Kidney epithelial cell (primary cell): ENCODE measurements around the gene VAV2. TPM values are rescaled to one million over a fixed set of nuclear protein-coding genes. Genes with fewer than 3 reads are reported as not detected.

Source experiments
- DNase-seq: peaks from one replicate; pipeline ENCODE4 v3.0.0-alpha.2; 2010; ENCODE audit warnings: low read depth
- H3K27me3 ChIP-seq: 2 replicates; pipeline ENCODE4 v1.6.0; 2011; ENCODE audit warnings: low read length; ENCODE audit not compliant: control insufficient read depth, insufficient read depth
- H3K36me3 ChIP-seq: 2 replicates; pipeline ENCODE4 v1.5.1; 2011; ENCODE audit warnings: low read length; ENCODE audit not compliant: control insufficient read depth, insufficient read depth
- H3K4me3 ChIP-seq: 2 replicates; pipeline ENCODE4 v1.5.1; 2011; ENCODE audit warnings: low read depth, mild to moderate bottlenecking, control low read depth, low read length
- CTCF ChIP-seq: IDR thresholded peaks from 2 replicates; pipeline ENCODE4 v1.5.1; 2011; ENCODE audit warnings: mild to moderate bottlenecking, moderate library complexity, low read length, control low read depth, inconsistent platforms; ENCODE audit not compliant: insufficient read depth, poor library complexity, severe bottlenecking
- total RNA-seq: library from RNA; depleted of rRNA; stranded (reverse); fragments of >200 nt; gene quantifications from 2 replicates; pipeline ENCODE4 v1.2.3, GENCODE V29; 2015

The VAV2 gene
- total RNA-seq, 1 donor from 2014 or later = 37.8 TPM

GRCh38 chr9:133712221-133713100 lies 279.7 kb downstream of the VAV2 start:
- peaks cover 47% of the 10 kb centered on the region for H3K27me3 ChIP-seq
- DNase-seq = no peak
- H3K4me3 ChIP-seq = no peak overlapping the region
- TF ChIP-seq CTCF = no peak
- no peaks in the 10 kb centered on the region for H3K36me3 ChIP-seq

Other genes with a start within 250 kb of the VAV2 start
- gene BRD3OS, start 33.2 kb upstream of the VAV2 start, total RNA-seq = 12.8 and 14.2 TPM in 2 replicates
- gene BRD3, start 75.7 kb upstream of the VAV2 start, total RNA-seq = 23.3 and 32.0 TPM in 2 replicates
- 28.3 and 28.8 TPM in 2 replicates for gene WDR5, start 143.8 kb upstream of the VAV2 start, total RNA-seq
- gene RNU6ATAC, start 172.2 kb upstream of the VAV2 start, total RNA-seq = not detected in 2 replicates